Left ventricle myocardium inferior (tissue), 1 donor: Measurements from ENCODE around the gene EYA2. TPM values are rescaled to one million over a fixed set of nuclear protein-coding genes. Genes with fewer than 3 reads are reported as not detected.

Source experiments
- DNase-seq: peaks from one replicate; pipeline ENCODE4 v3.0.0-alpha.2; 2020
- H3K27ac ChIP-seq: fragments of 200-600 bp; replicated peaks from 2 replicates; pipeline ENCODE4 v1.8.0; 2021
- H3K27me3 ChIP-seq: fragments of 200-600 bp; 2 replicates; pipeline ENCODE4 v1.8.0; 2021; ENCODE audit warnings: low read depth
- H3K36me3 ChIP-seq: fragments of 200-600 bp; 2 replicates; pipeline ENCODE4 v1.8.0; 2021
- H3K4me1 ChIP-seq: fragments of 200-600 bp; 2 replicates; pipeline ENCODE4 v1.8.0; 2021
- H3K4me3 ChIP-seq: fragments of 200-600 bp; 2 replicates; pipeline ENCODE4 v1.8.0; 2021; ENCODE audit warnings: mild to moderate bottlenecking, moderate library complexity
- H3K9me3 ChIP-seq: fragments of 200-600 bp; replicated peaks from 2 replicates; pipeline ENCODE4 v1.8.0; 2021
- CTCF ChIP-seq: fragments of 200-600 bp; IDR thresholded peaks from 2 replicates; pipeline ENCODE4 v1.8.0; 2021; ENCODE audit warnings: antibody characterized with exemption, mild to moderate bottlenecking, borderline replicate concordance
- intact Hi-C: fragments of 100-400 bp; cut with micrococcal nuclease; formaldehyde crosslinking; loops from one replicate; pipeline ENCODE4 v1.11.0; 2022
- total RNA-seq: library from RNA; stranded (reverse); fragmentation: NEBNext Ultra II Directional; extraction: Animal tissue kit (Norgen Biotek cat#: 25700); gene quantifications from one replicate; pipeline ENCODE4 v1.2.1, GENCODE V29; 2021
- donor health status: DM: no; HTN: yes; CAD: no; lungs with severe emphysema.

Gene EYA2
- total RNA-seq, 1 donor from 2014 or later, result 0.63 TPM

GRCh38 chr20:47093320-47093966 lies 198.8 kb downstream of the EYA2 start:
- Histone ChIP-seq H3K4me1 (no peaks in the 10 kb centered on the region), H3K4me3 (no peak overlapping the region), H3K27ac (no peak overlapping the region), H3K9me3 (peaks cover 36% of the 10 kb centered on the region), H3K36me3 (peaks cover 9% of the 10 kb centered on the region), H3K27me3 (peaks cover 27% of the 10 kb centered on the region)
- intact Hi-C loops, result no loop called here
- no peak for TF ChIP-seq CTCF
- DNase-seq, result no peak

- H3K27me3 ChIP-seq, result peaks cover 35% of the 10 kb centered on the region
- no peaks in the 10 kb centered on the region for H3K4me1 ChIP-seq
- no peak overlapping the region for H3K4me3 ChIP-seq
- no peak for TF ChIP-seq CTCF
- intact Hi-C loops, result no loop called here
- H3K27ac ChIP-seq, result no peak overlapping the region
- DNase-seq, result no peak
- peaks cover 36% of the 10 kb centered on the region for H3K9me3 ChIP-seq
- H3K36me3 ChIP-seq, result peaks cover 9% of the 10 kb centered on the region
These were observed 201.0 kb downstream of the EYA2 start for GRCh38 chr20:47095690-47096089.

GRCh38 chr20:47097691-47098622 lies 203.3 kb downstream of the EYA2 start:
- H3K9me3 ChIP-seq, result peaks cover 56% of the 10 kb centered on the region
- peaks cover 10% of the 10 kb centered on the region for H3K4me1 ChIP-seq
- no peak overlapping the region for H3K4me3 ChIP-seq
- H3K27me3 ChIP-seq, result peaks cover 35% of the 10 kb centered on the region
- no peak for DNase-seq
- intact Hi-C loops, result no loop called here
- H3K36me3 ChIP-seq, result peaks cover 9% of the 10 kb centered on the region
- no peak for TF ChIP-seq CTCF
- no peak overlapping the region for H3K27ac ChIP-seq

GRCh38 chr20:47099093-47099492 lies 204.4 kb downstream of the EYA2 start:
- Histone ChIP-seq H3K4me3 (no peak overlapping the region), H3K4me1 (peaks cover 10% of the 10 kb centered on the region), H3K36me3 (peaks cover 9% of the 10 kb centered on the region), H3K27me3 (peaks cover 26% of the 10 kb centered on the region), H3K9me3 (peaks cover 64% of the 10 kb centered on the region), H3K27ac (peak overlapping the region; percentile 9)
- no peak for DNase-seq
- intact Hi-C loops, result no loop called here
- TF ChIP-seq CTCF, result no peak

- peaks cover 9% of the 10 kb centered on the region for H3K36me3 ChIP-seq
- no peak overlapping the region for H3K4me3 ChIP-seq
- DNase-seq, result peak; percentile 38
- TF ChIP-seq CTCF, result no peak
- intact Hi-C loops, result no loop called here
- H3K27me3 ChIP-seq, result peaks cover 26% of the 10 kb centered on the region
- H3K27ac ChIP-seq, result peak overlapping the region; percentile 45
- H3K4me1 ChIP-seq, result peaks cover 10% of the 10 kb centered on the region
- peaks cover 57% of the 10 kb centered on the region for H3K9me3 ChIP-seq
These were observed 205.3 kb downstream of the EYA2 start for GRCh38 chr20:47099825-47100441.
